Heart right ventricle (tissue), 16 donors: ENCODE results near the gene EIF2B2. TPM values are rescaled to one million over a fixed set of nuclear protein-coding genes. Genes with fewer than 3 reads are reported as not detected.

ENCODE experiments used
- ATAC-seq, 8 donors: fragments of 200-7000 bp; cut with Tn5 transposase; one replicate each; pipeline ENCODE4 v1.9.1; 2020; ENCODE audit warnings: mild to moderate bottlenecking in 8 of 8, moderate library complexity in 8 of 8, moderate number of reproducible peaks in 1 of 8
- DNase-seq, 2 donors: peaks; one replicate each; pipeline ENCODE4 v3.0.0-alpha.2; 2020
- H3K27ac ChIP-seq, 10 donors: fragments of 200-600 bp; sonication (generic) in 2 of 10; one replicate each; pipeline versions ENCODE4 v1.5.0 to v1.8.0; 2020 to 2022; ENCODE audit warnings: mild to moderate bottlenecking in 3 of 10
- H3K27me3 ChIP-seq, 7 donors: fragments of 200-600 bp; one replicate each; pipeline ENCODE4 v1.8.0; 2021 to 2022; ENCODE audit warnings: mild to moderate bottlenecking in 2 of 7
- H3K36me3 ChIP-seq, 9 donors: fragments of 200-600 bp; sonication (generic) in 1 of 9; one replicate each; pipeline versions ENCODE4 v1.5.0 to v1.8.0; 2020 to 2022; ENCODE audit warnings: mild to moderate bottlenecking in 2 of 9
- H3K4me1 ChIP-seq, 9 donors: fragments of 200-600 bp; sonication (generic) in 1 of 9; one replicate each; pipeline versions ENCODE4 v1.5.0 to v1.8.0; 2020 to 2022; ENCODE audit warnings: mild to moderate bottlenecking in 4 of 9
- H3K4me3 ChIP-seq, 10 donors: fragments of 200-600 bp; sonication (generic) in 2 of 10; one replicate each; pipeline versions ENCODE4 v1.5.0 to v1.8.0; 2020 to 2022; ENCODE audit warnings: mild to moderate bottlenecking in 7 of 10, moderate library complexity in 2 of 10
- H3K9me3 ChIP-seq, 11 donors: fragments of 200-600 bp in 10 of 11; sonication (generic) in 2 of 11; one replicate each; pipeline versions ENCODE4 v1.5.0 to v1.8.0; 2013 to 2022; ENCODE audit warnings: mild to moderate bottlenecking in 2 of 11, control low read depth in 1 of 11, moderate library complexity in 1 of 11
- WGBS, 2 donors: extraction: QIAGEN DNeasy Blood & Tissue Kit; methylation state at CpG; one replicate each; pipeline ENCODE4 v1.1.7; 2013; ENCODE audit warnings: inconsistent platforms in 1 of 2; 5-methylcytosine and 5-hydroxymethylcytosine counted together
- intact Hi-C, 10 donors: fragments of 100-400 bp; cut with DNase I; formaldehyde crosslinking; loops; one replicate each; pipeline versions ENCODE4 v1.11.1 to v1.14.2; 2022
- polyA plus RNA-seq, 2 donors: library from polyadenylated mRNA; stranded (reverse); fragments of 200-250 nt; gene quantifications; one replicate each; pipeline ENCODE4 v1.2.3, GENCODE V29; 2013
- total RNA-seq, 10 donors: library from RNA; stranded (reverse); fragmentation: NEBNext Ultra II Directional in 3 of 10; extraction: Animal tissue kit (Norgen Biotek cat#: 25700) in 3 of 10; gene quantifications; one replicate each; pipeline versions ENCODE4 v1.2.1 to v1.2.4, GENCODE V29; 2021 to 2023
- TF ChIP-seq, protein P1 (sequence below), 9 donors: fragments of 200-600 bp; sonication (generic) in 2 of 9; IDR thresholded peaks; one replicate each; pipeline versions ENCODE4 v1.5.0 to v1.8.0; 2021 to 2022; ENCODE audit warnings: antibody characterized with exemption in 9 of 9, mild to moderate bottlenecking in 5 of 9, moderate library complexity in 1 of 9
- donor health status: Arrhythmogenic right ventricular cardiomyopathy.
- donor health status: ischemic (EF 13 %, LVEDD 7.1; RV severe dilation, severe dysfunction).
- donor health status: healthy with polysubstance abuse.
- donor health status: DM: no; HTN: yes; CAD: no.
- donor health status: DM: no; HTN: no; CAD: no.
- donor health status: ischemic (EF 25% LVEDD 6.9; RV normal size, moderate dysfunction).
- donor health status: ischemic (EF 25% LVEDD 5.7; RV mildly dilated, moderate dysfunction).
- donor health status: healthy.
- donor health status: DM: yes; HTN: yes; CAD: no.
- donor health status: Ischemic cardiomyopathy.
- donor health status: ischemic (EF 35%, LVEDD 5.7; RV mildly dilated, moderate dysfunction).
- donor health status: nonischemic (EF 11% LVEDD 7.7; RV severe dilation, severe dysfunction).
- donor health status: DM: yes; HTN: yes; CAD: no.
- donor health status: PGD.
- donor health status: ischemic (EF 29% LVEDD 5.4; RV normal size, mild dysfunction).
- donor health status: nonischemic (EF 23%, LVEDD 6.1; RV moderate dilation, normal function).

Gene EIF2B2
- total and polyA plus RNA-seq, 12 donors = 14.3 to 60.4 (median 31.5) TPM

DNA sequence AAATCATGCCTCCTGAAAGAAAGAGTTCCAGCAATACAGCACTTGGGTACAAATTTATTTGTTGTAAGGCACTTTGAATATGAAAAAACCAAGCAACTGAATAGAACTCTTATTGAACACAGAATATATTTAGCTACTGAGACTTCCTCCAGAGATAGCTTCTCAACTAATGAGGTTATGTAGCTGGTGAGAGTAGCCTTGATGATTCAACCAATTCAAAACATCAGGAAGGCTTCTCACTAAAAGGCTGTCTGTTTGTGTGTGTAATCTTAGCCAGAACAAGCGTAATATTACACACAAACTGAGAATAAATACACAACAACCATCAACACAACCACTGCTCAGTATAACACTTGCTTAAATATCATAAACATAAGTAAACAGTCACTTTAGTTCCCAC is 20.4 kb downstream of the EIF2B2 start:
- Histone ChIP-seq H3K9me3 (no peaks in the 10 kb centered on the region), H3K4me1 (peaks cover 0 to 14% (median 0%) of the 10 kb centered on the region in 9 donors), H3K36me3 (peaks cover 0 to 98% (median 17%) of the 10 kb centered on the region in 9 donors), H3K4me3 (no peak overlapping the region), H3K27me3 (no peaks in the 10 kb centered on the region), H3K27ac (peak overlapping the region in 1 of 10 donors; percentile 32)
- intact Hi-C loops = no loop called here
- ATAC-seq = no peak
- no peak for DNase-seq
- 83 to 94% methylated on average over 1 of the region's 1 CpG for WGBS, 2 donors
- TF ChIP-seq, protein P1, sequence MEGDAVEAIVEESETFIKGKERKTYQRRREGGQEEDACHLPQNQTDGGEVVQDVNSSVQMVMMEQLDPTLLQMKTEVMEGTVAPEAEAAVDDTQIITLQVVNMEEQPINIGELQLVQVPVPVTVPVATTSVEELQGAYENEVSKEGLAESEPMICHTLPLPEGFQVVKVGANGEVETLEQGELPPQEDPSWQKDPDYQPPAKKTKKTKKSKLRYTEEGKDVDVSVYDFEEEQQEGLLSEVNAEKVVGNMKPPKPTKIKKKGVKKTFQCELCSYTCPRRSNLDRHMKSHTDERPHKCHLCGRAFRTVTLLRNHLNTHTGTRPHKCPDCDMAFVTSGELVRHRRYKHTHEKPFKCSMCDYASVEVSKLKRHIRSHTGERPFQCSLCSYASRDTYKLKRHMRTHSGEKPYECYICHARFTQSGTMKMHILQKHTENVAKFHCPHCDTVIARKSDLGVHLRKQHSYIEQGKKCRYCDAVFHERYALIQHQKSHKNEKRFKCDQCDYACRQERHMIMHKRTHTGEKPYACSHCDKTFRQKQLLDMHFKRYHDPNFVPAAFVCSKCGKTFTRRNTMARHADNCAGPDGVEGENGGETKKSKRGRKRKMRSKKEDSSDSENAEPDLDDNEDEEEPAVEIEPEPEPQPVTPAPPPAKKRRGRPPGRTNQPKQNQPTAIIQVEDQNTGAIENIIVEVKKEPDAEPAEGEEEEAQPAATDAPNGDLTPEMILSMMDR (IDR thresholded peaks at IDR 0.05) = no peak

DNA sequence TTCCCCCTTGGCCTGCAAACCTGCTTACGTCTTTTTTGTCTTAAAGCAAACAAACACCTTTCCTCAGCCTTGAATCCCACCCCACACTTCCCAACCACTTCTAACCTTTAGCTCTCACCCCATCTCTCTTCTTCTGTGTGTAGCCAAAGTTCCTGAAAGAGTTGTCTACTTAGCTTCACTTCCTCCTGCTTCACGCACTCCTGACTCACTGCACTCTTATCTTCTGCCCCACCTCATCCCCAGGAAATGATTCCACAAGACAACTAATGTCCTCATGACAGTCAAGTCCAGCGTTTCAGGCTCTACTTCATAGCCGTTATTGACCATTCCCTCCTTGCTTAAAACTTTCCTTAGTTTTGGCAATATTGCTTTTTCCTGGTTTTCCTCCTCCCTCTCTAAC is 22.4 kb downstream of the EIF2B2 start:
- DNase-seq = no peak
- WGBS, 2 donors = 60 to 62% methylated on average over 4 of the region's 4 CpGs
- Histone ChIP-seq H3K4me3 (no peak overlapping the region), H3K27ac (peak overlapping the region in 1 of 10 donors; percentile 0), H3K4me1 (peaks cover 0 to 14% (median 0%) of the 10 kb centered on the region in 9 donors), H3K27me3 (no peaks in the 10 kb centered on the region), H3K9me3 (no peaks in the 10 kb centered on the region), H3K36me3 (peaks cover 0 to 98% (median 23%) of the 10 kb centered on the region in 9 donors)
- TF ChIP-seq, protein P1 (IDR thresholded peaks at IDR 0.05) = no peak
- intact Hi-C loops = no loop called here
- ATAC-seq = peak in 2 of 8 donors; percentile 38 to 44

DNA sequence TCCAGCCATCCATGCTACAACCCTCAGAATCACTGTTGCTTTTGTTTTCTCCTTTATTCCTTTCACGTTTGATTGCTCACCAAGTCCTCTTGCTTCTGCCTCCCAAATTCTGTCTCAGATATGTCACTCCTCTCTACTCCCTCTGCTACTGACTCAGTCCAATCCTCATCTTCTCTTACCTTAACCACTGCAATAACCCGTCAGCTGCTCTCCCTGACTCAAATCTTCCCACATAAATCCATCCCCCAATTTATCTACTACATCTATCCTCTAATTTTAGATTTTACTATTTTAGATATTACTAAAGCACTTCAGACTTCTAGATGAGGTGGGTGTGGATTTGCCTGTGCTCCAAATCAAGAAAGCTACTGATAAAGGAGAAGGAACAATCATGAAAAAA is 23.2 kb downstream of the EIF2B2 start:
- no peaks in the 10 kb centered on the region for H3K27me3 ChIP-seq
- WGBS, 2 donors = 96 to 99% methylated on average over 2 of the region's 2 CpGs
- intact Hi-C loops = no loop called here
- H3K9me3 ChIP-seq = no peaks in the 10 kb centered on the region
- DNase-seq = no peak
- H3K4me3 ChIP-seq = no peak overlapping the region
- H3K4me1 ChIP-seq = peaks cover 0 to 14% (median 0%) of the 10 kb centered on the region in 9 donors
- no peak for ATAC-seq
- TF ChIP-seq, protein P1 (IDR thresholded peaks at IDR 0.05) = no peak
- peaks cover 0 to 98% (median 22%) of the 10 kb centered on the region in 9 donors for H3K36me3 ChIP-seq
- H3K27ac ChIP-seq = no peak overlapping the region

DNA sequence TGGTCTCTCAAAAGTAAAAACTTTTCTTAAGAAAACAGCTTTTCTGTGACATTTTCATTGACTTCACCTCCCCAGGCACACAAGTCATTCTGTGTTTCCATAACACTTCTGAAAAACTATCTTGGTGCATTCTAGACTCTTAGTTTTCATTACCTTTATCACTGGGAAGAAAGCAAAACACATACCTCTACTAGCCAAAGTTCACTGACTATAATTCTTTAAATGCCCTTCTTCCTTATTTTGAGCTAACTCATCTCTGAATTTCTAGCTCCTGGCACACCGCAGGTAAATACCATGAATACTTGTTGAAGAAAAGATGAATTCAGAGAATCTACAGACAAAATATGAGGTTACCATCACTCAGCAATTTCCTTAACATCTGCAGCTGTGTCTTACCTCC is 27.4 kb downstream of the EIF2B2 start:
- H3K27me3 ChIP-seq = no peaks in the 10 kb centered on the region
- TF ChIP-seq, protein P1 (IDR thresholded peaks at IDR 0.05) = no peak
- peaks cover 0 to 5% (median 0%) of the 10 kb centered on the region in 9 donors for H3K4me1 ChIP-seq
- ATAC-seq (no peak), DNase-seq (no peak)
- H3K36me3 ChIP-seq = peaks cover 0 to 97% (median 51%) of the 10 kb centered on the region in 9 donors
- H3K4me3 ChIP-seq = no peak overlapping the region
- H3K9me3 ChIP-seq = no peaks in the 10 kb centered on the region
- intact Hi-C loops = no loop called here
- WGBS, 2 donors = 0% methylated on average over 1 of the region's 1 CpG
- H3K27ac ChIP-seq = no peak overlapping the region
